SK-N-MC (cell line): ENCODE data around the gene KIAA0753.

Source experiments
- EZH2 ChIP-seq: fragments of 200-600 bp; sonication (generic); IDR thresholded peaks from one replicate; pipeline ENCODE4 v1.6.1; 2017; ENCODE audit warnings: antibody characterized with exemption
- POLR2AphosphoS5 ChIP-seq: IDR thresholded peaks from 2 replicates; pipeline ENCODE4 v1.6.1; 2012; ENCODE audit warnings: mild to moderate bottlenecking, low read depth, low read length, borderline replicate concordance

DNA sequence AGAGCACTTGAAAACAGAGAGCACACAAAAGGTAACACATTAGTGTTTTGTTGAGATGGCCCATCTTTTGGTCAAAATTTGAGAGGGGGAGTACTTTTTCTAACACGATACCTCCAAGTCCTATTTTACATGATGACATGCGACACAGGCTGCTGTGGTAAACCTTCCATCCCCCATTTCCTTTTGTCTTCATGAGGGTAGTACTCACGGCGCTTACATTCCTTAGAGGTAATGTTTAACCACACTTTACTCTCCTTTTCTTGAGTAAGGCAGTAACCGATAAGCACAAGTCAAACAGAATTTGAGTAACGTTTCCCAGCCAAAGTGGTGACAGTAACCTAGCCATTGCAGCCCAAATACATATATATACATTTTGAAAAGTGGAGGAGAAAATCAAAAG lies 48.3 kb downstream of the KIAA0753 start:
- no peak for TF ChIP-seq EZH2
- no peak for TF ChIP-seq POLR2AphosphoS5
